Measurements from ENCODE around the gene SLC5A3. TPM values are rescaled to one million over a fixed set of nuclear protein-coding genes. Genes with fewer than 3 reads are reported as not detected.

SLC5A3 gene
- total RNA-seq (2021) = 7.0 and 8.8 TPM in 2 replicates
- percentile 84 among the genes with signal in this experiment for Bru-seq, nascent RNA
- percentile 96 among the genes with signal in this experiment for BruChase-seq, experiment 1, labeled RNA remaining after a 2-hour chase
- BruChase-seq, experiment 2, labeled RNA remaining after a 6-hour chase = percentile 95 among the genes with signal in this experiment
- long read RNA-seq = 0 reads

DNA sequence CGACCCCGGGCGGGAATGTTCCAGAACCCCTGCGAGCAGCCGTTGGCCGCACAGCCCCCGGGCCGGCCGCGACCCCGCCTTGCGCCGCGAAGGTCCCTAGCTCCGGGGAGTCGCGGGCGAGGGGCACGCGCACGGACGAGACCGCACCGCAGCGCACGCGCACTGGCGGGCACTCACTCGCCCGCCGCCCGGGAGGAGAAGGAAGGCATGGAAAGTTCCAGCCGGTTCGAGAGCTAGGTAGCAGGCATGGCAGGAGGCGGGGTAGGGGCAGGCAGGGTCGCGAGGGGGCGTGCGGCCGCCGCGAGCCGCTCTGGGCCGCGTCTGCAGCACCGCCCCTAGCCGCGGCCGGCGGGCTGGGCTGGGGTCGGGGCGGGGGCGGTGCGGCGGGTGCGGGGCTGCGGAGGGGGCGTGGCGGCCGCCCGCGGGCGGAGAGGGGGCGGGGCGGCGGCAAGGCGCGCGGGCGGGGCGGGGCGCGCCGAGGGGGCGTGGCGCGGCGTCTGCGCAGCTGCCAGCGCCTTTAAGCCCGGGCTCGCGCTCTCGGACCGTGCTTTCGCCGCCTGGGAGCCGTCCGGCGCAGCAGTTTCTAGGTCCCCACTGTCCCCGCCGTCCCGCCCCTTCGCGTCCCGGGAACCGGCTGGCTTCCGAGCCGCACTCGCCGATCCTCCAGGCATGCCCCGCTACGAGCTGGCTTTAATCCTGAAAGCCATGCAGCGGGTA, at the start of gene SLC5A3, which contains the start of gene MRPS6:
TSS of gene SLC5A3 (plus strand) at position 547 of the 717 bp plus-strand sequence. CDS start 21,621 bp downstream, outside the sequence.
TSS of gene MRPS6 (plus strand) at position 547 of the 717 bp plus-strand sequence. CDS start at position 670, 123 bp downstream.
- no peak within 1 kb of the TSS for H3K27ac ChIP-seq
- H2AFZ ChIP-seq = peak within 1 kb of the TSS; percentile 87

DNA sequence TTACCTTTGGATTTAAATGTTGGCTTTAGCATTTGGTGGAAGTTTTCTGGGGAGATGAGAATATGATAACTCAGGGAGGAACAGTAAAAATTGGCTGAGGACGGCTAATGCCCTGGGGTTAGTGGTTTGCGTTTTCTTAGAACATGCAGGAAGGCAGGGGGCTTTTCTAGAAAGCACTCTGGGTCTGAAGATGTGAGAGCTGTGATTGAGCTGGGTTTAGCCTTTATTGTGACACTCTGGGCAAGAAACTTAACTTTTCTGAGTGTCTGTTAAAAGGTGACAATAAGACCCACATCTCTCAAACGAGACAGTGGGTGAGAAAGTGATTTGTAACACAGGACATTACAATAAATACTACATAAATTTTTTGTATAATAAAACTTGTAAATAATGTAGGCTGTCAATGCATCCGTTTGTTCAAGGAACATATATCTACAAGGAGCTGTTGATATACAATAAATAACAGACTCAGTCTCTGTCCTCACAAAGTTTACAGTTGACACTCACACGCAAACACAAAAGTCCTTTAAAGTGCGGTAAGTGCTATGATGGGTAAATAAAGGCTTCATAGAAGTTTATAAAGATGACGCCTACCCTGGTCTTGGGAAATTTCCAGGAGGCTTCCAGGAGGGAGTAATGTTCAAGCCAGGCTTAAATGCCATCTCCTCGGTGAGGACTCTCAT, 49.5 kb upstream of the SLC5A3 start:
- no peak for TF ChIP-seq EZH2 (IDR thresholded peaks at IDR 0.05; ENCODE audit: low read depth)
- TF ChIP-seq, protein P1, sequence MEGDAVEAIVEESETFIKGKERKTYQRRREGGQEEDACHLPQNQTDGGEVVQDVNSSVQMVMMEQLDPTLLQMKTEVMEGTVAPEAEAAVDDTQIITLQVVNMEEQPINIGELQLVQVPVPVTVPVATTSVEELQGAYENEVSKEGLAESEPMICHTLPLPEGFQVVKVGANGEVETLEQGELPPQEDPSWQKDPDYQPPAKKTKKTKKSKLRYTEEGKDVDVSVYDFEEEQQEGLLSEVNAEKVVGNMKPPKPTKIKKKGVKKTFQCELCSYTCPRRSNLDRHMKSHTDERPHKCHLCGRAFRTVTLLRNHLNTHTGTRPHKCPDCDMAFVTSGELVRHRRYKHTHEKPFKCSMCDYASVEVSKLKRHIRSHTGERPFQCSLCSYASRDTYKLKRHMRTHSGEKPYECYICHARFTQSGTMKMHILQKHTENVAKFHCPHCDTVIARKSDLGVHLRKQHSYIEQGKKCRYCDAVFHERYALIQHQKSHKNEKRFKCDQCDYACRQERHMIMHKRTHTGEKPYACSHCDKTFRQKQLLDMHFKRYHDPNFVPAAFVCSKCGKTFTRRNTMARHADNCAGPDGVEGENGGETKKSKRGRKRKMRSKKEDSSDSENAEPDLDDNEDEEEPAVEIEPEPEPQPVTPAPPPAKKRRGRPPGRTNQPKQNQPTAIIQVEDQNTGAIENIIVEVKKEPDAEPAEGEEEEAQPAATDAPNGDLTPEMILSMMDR (conservative IDR thresholded peaks at IDR 0.05) = no peak
- H3F3A ChIP-seq (ENCODE audit: insufficient read depth, low read depth) = no peaks in the 10 kb centered on the region
- no peaks in the 10 kb centered on the region for H3K4me1 ChIP-seq (replicated peaks; ENCODE audit: insufficient read depth)
- DNase-seq = no peak
- no peaks in the 10 kb centered on the region for H3K9me3 ChIP-seq (ENCODE audit: insufficient read depth, low read depth)
- intact Hi-C loops (cut with micrococcal nuclease; ENCODE audit: unreplicated experiment) = no loop called here
- no peaks in the 10 kb centered on the region for H3K79me2 ChIP-seq (ENCODE audit: low read depth)
- no TSS peak for BruUV-seq (replicated peaks)
- H3K36me3 ChIP-seq (ENCODE audit: low read depth) = no peaks in the 10 kb centered on the region
- H3K4me2 ChIP-seq = no peak overlapping the region
- H3K27me3 ChIP-seq (ENCODE audit: insufficient read depth, low read depth) = no peaks in the 10 kb centered on the region
- H3K27ac ChIP-seq = no peak overlapping the region
- H2AFZ ChIP-seq = no peak overlapping the region
- no peak overlapping the region for H3K4me3 ChIP-seq
- no peaks in the 10 kb centered on the region for H3K9me2 ChIP-seq (ENCODE audit: insufficient read depth)
- ChIA-PET POLR2A (ENCODE audit: unreplicated experiment) (no interaction called here), CTCF (no interaction called here)
- no peaks in the 10 kb centered on the region for H4K20me1 ChIP-seq (ENCODE audit: insufficient read depth)

More for the DNA sequence above, at the start of gene SLC5A3, which contains the start of gene MRPS6:
- H3K27me3 ChIP-seq (ENCODE audit: insufficient read depth, low read depth) = no peaks in the 10 kb centered on the region
- H3K36me3 ChIP-seq (ENCODE audit: low read depth) = no peaks in the 10 kb centered on the region
- DNase-seq = peak; percentile 61 to 79
- peaks cover 41% of the 10 kb centered on the region for H3K79me2 ChIP-seq (ENCODE audit: low read depth)
- H3F3A ChIP-seq (ENCODE audit: insufficient read depth, low read depth) = no peaks in the 10 kb centered on the region
- H3K4me3 ChIP-seq = peak within 1 kb of the TSS; percentile 84
- peaks cover 22% of the 10 kb centered on the region for H3K4me1 ChIP-seq (replicated peaks; ENCODE audit: insufficient read depth)
- H4K20me1 ChIP-seq (ENCODE audit: insufficient read depth) = no peaks in the 10 kb centered on the region
- CTCF ChIA-PET = interaction anchor here (0.6 kb wide), 1 partner anchor 130 kb away, joined by 3 read pairs; no protein-coding TSS in a partner anchor
- intact Hi-C loops (cut with micrococcal nuclease; ENCODE audit: unreplicated experiment) = loop anchor here (5.0 to 10.0 kb wide), 3 partner anchors 126 to 151 kb away; no protein-coding TSS in a partner anchor
- peak within 1 kb of the TSS; percentile 90 for H3K4me2 ChIP-seq
- no peaks in the 10 kb centered on the region for H3K9me3 ChIP-seq (ENCODE audit: insufficient read depth, low read depth)
- BruUV-seq (replicated peaks) = no TSS peak
- TF ChIP-seq, protein P1 (conservative IDR thresholded peaks at IDR 0.05) = no peak
- TF ChIP-seq EZH2 (IDR thresholded peaks at IDR 0.05; ENCODE audit: low read depth) = no peak
- POLR2A ChIA-PET (ENCODE audit: unreplicated experiment) = interaction anchor here (0.5 kb wide), 1 partner anchor 1932 kb away, joined by 6 read pairs; no protein-coding TSS in a partner anchor
- no peaks in the 10 kb centered on the region for H3K9me2 ChIP-seq (ENCODE audit: insufficient read depth)

DNA sequence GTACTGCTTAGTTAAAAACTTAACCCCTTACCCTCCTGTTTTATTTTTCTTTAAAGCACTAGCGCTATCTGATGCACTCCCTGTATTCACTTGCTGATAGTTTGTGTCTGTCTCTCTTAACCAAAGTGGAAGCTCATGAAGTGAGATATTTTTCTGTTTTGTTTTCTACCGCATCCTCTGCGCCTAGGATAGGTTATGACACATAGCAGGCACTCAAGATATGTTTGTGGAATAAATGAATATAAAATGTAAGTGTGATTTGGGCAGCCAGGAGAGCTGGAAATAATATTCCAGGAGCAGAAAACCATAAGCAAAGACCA, 49.0 kb upstream of the SLC5A3 start:
- no peak for TF ChIP-seq EZH2 (IDR thresholded peaks at IDR 0.05; ENCODE audit: low read depth)
- TF ChIP-seq, protein P1 (conservative IDR thresholded peaks at IDR 0.05) = no peak
- Histone ChIP-seq H3K79me2 (ENCODE audit: low read depth) (no peaks in the 10 kb centered on the region), H3K4me2 (no peak overlapping the region), H3K27me3 (ENCODE audit: insufficient read depth, low read depth) (no peaks in the 10 kb centered on the region), H2AFZ (no peak overlapping the region), H4K20me1 (ENCODE audit: insufficient read depth) (no peaks in the 10 kb centered on the region), H3K9me2 (ENCODE audit: insufficient read depth) (no peaks in the 10 kb centered on the region), H3K9me3 (ENCODE audit: insufficient read depth, low read depth) (no peaks in the 10 kb centered on the region), H3K4me1 (replicated peaks; ENCODE audit: insufficient read depth) (no peaks in the 10 kb centered on the region), H3K4me3 (no peak overlapping the region), H3F3A (ENCODE audit: insufficient read depth, low read depth) (no peaks in the 10 kb centered on the region), H3K27ac (no peak overlapping the region), H3K36me3 (ENCODE audit: low read depth) (no peaks in the 10 kb centered on the region)
- ChIA-PET CTCF (no interaction called here), POLR2A (ENCODE audit: unreplicated experiment) (no interaction called here)
- no TSS peak for BruUV-seq (replicated peaks)
- DNase-seq = no peak
- intact Hi-C loops (cut with micrococcal nuclease; ENCODE audit: unreplicated experiment) = no loop called here
